IPS-15b (cell line): Measurements from ENCODE around the gene TNXB.

Experiments
- H3K27me3 ChIP-seq: one replicate; pipeline ENCODE4 v1.6.1; 2013; ENCODE audit warnings: low read length; ENCODE audit not compliant: control insufficient read depth, insufficient read depth
- H3K36me3 ChIP-seq: one replicate; pipeline ENCODE4 v1.6.1; 2013; ENCODE audit warnings: low read length; ENCODE audit not compliant: control insufficient read depth, insufficient read depth
- H3K4me1 ChIP-seq: one replicate; pipeline ENCODE4 v1.6.1; 2013; ENCODE audit warnings: mild to moderate bottlenecking, low read length; ENCODE audit not compliant: control insufficient read depth, insufficient read depth
- H3K4me3 ChIP-seq: one replicate; pipeline ENCODE4 v1.5.1; 2013; ENCODE audit warnings: low read depth, low read length
- H3K9ac ChIP-seq: one replicate; pipeline ENCODE4 v1.6.1; 2013; ENCODE audit warnings: low read depth, mild to moderate bottlenecking, low read length
- H3K9me3 ChIP-seq: one replicate; pipeline ENCODE4 v1.6.1; 2013; ENCODE audit warnings: mild to moderate bottlenecking, low read length; ENCODE audit not compliant: control insufficient read depth, insufficient read depth

TNXB gene

GRCh38 chr6:32116674-32117073 is 7.5 kb upstream of the TNXB start:
- Histone ChIP-seq H3K36me3 (peaks cover 27% of the 10 kb centered on the region), H3K4me3 (no peak overlapping the region), H3K27me3 (no peaks in the 10 kb centered on the region), H3K9me3 (no peaks in the 10 kb centered on the region), H3K9ac (no peak overlapping the region), H3K4me1 (no peaks in the 10 kb centered on the region)

- H3K9ac ChIP-seq, result no peak overlapping the region
- H3K27me3 ChIP-seq, result no peaks in the 10 kb centered on the region
- H3K4me1 ChIP-seq, result no peaks in the 10 kb centered on the region
- no peaks in the 10 kb centered on the region for H3K9me3 ChIP-seq
- peaks cover 23% of the 10 kb centered on the region for H3K36me3 ChIP-seq
- H3K4me3 ChIP-seq, result no peak overlapping the region
Measured at GRCh38 chr6:32115623-32116022, 6.5 kb upstream of the TNXB start.

GRCh38 chr6:32114796-32115195 is 5.7 kb upstream of the TNXB start:
- no peak overlapping the region for H3K4me3 ChIP-seq
- H3K4me1 ChIP-seq, result no peaks in the 10 kb centered on the region
- H3K9me3 ChIP-seq, result no peaks in the 10 kb centered on the region
- no peak overlapping the region for H3K9ac ChIP-seq
- peaks cover 2% of the 10 kb centered on the region for H3K27me3 ChIP-seq
- H3K36me3 ChIP-seq, result peaks cover 21% of the 10 kb centered on the region

- H3K4me3 ChIP-seq, result no peak overlapping the region
- H3K27me3 ChIP-seq, result peaks cover 8% of the 10 kb centered on the region
- H3K4me1 ChIP-seq, result peaks cover 4% of the 10 kb centered on the region
- peaks cover 21% of the 10 kb centered on the region for H3K36me3 ChIP-seq
- H3K9me3 ChIP-seq, result no peaks in the 10 kb centered on the region
- H3K9ac ChIP-seq, result no peak overlapping the region
Measured at GRCh38 chr6:32113386-32114352, 4.5 kb upstream of the TNXB start.

GRCh38 chr6:32112431-32112980 is 3.4 kb upstream of the TNXB start:
- Histone ChIP-seq H3K27me3 (peaks cover 17% of the 10 kb centered on the region), H3K4me3 (no peak overlapping the region), H3K4me1 (peaks cover 10% of the 10 kb centered on the region), H3K9ac (no peak overlapping the region), H3K36me3 (peaks cover 18% of the 10 kb centered on the region), H3K9me3 (no peaks in the 10 kb centered on the region)

GRCh38 chr6:32111424-32112066 is 2.4 kb upstream of the TNXB start:
- H3K36me3 ChIP-seq, result peaks cover 13% of the 10 kb centered on the region
- H3K27me3 ChIP-seq, result peaks cover 17% of the 10 kb centered on the region
- peaks cover 10% of the 10 kb centered on the region for H3K4me1 ChIP-seq
- H3K9me3 ChIP-seq, result no peaks in the 10 kb centered on the region
- no peak overlapping the region for H3K9ac ChIP-seq
- H3K4me3 ChIP-seq, result no peak overlapping the region

GRCh38 chr6:32110632-32111031 is 1.5 kb upstream of the TNXB start:
- H3K4me3 ChIP-seq, result no peak overlapping the region
- peaks cover 10% of the 10 kb centered on the region for H3K4me1 ChIP-seq
- peaks cover 4% of the 10 kb centered on the region for H3K36me3 ChIP-seq
- no peaks in the 10 kb centered on the region for H3K9me3 ChIP-seq
- H3K27me3 ChIP-seq, result peaks cover 17% of the 10 kb centered on the region
- H3K9ac ChIP-seq, result no peak overlapping the region

- peaks cover 10% of the 10 kb centered on the region for H3K4me1 ChIP-seq
- peaks cover 17% of the 10 kb centered on the region for H3K27me3 ChIP-seq
- H3K9me3 ChIP-seq, result no peaks in the 10 kb centered on the region
- H3K9ac ChIP-seq, result no peak overlapping the region
- no peak overlapping the region for H3K4me3 ChIP-seq
- peaks cover 1% of the 10 kb centered on the region for H3K36me3 ChIP-seq
Measured at GRCh38 chr6:32109765-32110160, 625 bp upstream of the TNXB start.

GRCh38 chr6:32108727-32109113 is 418 bp downstream of the TNXB start:
- Histone ChIP-seq H3K4me1 (peaks cover 10% of the 10 kb centered on the region), H3K27me3 (peaks cover 17% of the 10 kb centered on the region), H3K9me3 (no peaks in the 10 kb centered on the region), H3K4me3 (peak overlapping the region; percentile 32), H3K36me3 (no peaks in the 10 kb centered on the region), H3K9ac (peak overlapping the region; percentile 70)

GRCh38 chr6:32108094-32108627 is 977 bp downstream of the TNXB start:
- peak overlapping the region; percentile 70 for H3K9ac ChIP-seq
- H3K4me3 ChIP-seq, result peak overlapping the region; percentile 32
- no peaks in the 10 kb centered on the region for H3K9me3 ChIP-seq
- H3K36me3 ChIP-seq, result no peaks in the 10 kb centered on the region
- peaks cover 17% of the 10 kb centered on the region for H3K27me3 ChIP-seq
- peaks cover 10% of the 10 kb centered on the region for H3K4me1 ChIP-seq

- Histone ChIP-seq H3K9me3 (no peaks in the 10 kb centered on the region), H3K4me1 (peaks cover 10% of the 10 kb centered on the region), H3K9ac (no peak overlapping the region), H3K27me3 (peaks cover 17% of the 10 kb centered on the region), H3K4me3 (no peak overlapping the region), H3K36me3 (no peaks in the 10 kb centered on the region)
Measured at GRCh38 chr6:32107406-32107805, 1.7 kb downstream of the TNXB start.
